GF-D8 (cell line): ENCODE results near the gene ARHGAP26.
"Not testable (repeated sequence)": the region's sequence is repeated elsewhere in the genome, so short reads cannot be mapped to it uniquely, and the experiment has no call there.

Source experiments
- DNase-seq: peaks from one replicate; lab custom pipeline; 2025; lab: John Stamatoyannopoulos, UW

Gene ARHGAP26

DNA sequence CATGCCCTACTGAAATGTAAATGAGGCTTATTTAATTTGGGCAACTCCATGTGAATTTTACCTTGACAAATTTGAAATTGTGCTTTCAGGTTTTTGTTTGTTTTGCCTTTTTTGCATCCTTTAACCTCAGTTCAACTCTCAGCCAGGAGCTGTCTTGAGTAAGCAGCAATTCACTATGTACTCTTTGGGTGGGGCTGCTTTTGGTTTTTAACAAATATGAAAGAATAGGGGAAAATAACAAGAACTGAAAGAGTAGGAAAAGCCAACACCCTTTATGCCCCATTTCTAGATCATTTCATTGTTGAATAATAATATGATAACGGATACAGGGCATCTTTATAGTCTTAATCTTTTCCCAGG is 192.0 kb downstream of the ARHGAP26 start:
- DNase-seq = no peak

DNA sequence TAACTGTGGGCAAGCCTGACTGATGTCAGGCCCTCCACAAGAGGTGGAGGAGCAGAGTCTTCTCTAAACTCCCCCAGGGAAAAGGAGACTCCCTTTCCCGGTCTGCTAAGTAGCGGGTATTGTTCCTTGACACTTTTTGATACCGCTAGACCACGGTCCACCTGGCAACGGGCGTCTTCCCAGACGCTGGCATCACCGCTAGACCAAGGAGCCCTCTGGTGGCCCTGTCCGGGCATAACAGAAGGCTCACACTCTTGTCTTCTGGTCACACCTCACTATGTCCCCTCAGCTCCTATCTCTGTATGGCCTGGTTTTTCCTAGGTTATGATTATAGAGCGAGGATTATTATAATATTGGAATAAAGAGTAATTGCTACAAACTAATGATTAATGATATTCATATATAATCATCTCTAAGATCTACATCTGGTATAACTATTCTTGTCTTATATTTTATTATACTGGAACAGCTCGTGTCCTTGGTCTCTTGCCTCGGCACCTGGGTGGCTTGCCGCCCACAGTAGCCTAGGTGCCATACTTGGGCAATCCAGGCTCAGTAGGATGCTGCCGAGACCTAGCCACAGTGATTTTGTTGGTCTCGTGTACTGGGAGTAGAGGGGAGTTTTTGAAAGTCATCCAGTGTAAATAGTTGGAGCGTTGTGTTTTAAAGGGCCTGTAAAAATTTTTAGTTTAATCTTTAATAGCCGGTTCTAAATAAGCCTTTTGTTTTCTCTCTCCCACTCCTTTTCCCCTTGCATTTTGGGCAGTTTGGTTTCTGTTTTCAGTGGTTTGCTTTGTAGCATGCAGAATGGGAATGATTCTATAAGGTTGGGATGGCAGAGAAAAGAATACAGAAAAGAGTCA is 195.3 kb downstream of the ARHGAP26 start:
- DNase-seq = not testable (repeated sequence)

DNA sequence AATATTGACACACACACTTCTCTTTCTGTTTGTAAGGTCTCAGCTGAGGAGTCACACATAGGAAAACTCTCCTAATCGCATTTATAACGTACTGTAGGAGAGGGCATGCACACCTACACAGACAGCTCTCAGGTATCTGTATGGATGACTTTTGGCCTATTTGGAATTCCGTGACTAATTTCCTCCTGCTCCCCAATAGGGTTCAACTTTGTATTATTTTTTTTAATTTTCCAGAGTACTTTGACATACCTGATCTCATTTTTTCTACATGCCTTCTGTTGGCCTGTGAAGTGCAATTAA is 195.9 kb downstream of the ARHGAP26 start:
- no peak for DNase-seq

DNA sequence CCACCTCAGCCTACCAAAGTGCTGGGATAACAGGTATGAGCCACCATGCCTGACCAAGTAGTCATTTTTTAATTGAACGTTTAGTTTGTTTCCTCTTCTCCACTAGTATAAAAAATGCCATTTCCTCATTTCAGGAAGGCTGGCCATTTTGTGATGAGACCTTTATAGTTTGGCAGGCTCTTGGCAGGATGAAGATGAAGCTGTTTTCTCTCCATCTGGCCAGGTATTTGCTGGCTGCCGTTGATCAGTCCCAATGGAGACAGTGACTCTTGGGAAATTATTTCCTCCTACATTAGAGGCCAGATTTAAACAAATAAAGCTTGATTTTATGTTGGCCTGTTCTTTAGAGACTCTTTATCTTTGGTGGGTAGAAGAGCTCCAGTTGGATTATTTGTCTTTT is 199.0 kb downstream of the ARHGAP26 start:
- DNase-seq = no peak

DNA sequence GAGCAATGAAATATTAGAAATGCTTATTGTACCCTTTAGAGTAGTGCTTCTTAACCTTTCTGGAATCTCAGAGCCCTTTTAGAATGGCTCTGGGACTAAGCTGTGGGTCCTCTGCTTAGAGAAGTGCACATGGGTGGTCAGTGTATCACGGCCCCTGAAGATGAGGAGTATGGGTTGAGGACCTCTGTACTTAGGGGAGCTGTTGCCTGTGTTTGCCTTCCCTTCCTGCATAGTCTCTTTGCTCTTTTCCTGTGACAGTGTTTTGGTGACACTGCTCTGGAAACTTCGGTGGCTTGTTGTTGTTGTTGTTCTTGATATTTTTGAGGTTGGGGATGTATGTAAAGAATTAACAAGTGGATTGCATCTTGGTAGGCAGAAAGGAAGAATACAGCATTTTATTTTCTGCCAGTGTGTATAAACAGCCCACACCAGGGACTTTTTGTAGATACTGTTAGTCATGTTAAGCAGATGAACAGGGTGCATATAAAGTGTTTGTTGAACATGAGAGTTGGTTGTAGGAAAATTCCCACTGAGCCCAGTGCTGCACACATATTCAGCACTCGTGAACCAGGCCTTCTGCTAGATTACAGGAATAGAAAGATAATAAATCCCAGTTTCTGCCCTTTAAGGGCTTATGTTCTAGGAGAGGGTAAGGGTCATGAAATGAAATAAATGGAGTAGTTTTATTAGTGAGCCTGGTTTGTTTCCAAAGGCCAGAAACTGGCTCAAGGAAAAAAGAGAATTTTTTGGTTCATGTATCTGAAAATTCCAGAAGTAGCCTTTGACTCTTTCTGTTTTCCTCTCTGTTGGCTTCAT is 199.7 kb downstream of the ARHGAP26 start:
- DNase-seq = no peak

DNA sequence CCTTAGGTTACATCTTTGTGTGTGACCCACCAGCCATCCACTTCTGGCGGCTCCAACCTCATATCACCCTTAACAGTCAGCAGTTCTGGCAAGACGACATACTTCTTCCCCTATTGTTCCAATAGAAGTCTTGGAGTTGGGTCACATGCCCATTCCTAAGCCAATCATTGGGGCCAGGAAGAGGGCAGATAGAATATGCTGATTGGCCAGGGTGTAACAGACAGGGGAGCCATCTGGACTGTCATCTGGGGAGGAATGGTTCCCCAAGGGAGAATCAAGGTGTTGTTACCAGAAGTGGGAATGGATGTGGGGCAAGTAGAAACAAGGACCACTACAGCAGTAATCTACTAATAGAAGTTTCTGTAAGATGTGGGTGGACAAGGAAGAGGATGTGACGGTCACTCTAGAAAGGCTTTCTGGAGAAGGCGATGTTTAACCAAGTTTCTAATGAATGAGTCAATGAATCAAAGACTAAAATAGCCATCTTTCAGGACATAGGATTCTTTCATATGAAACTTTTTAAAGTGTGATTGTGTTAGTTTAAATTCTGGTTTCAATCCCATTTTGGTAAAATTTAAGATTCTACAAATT is 200.4 kb downstream of the ARHGAP26 start:
- DNase-seq = no peak

DNA sequence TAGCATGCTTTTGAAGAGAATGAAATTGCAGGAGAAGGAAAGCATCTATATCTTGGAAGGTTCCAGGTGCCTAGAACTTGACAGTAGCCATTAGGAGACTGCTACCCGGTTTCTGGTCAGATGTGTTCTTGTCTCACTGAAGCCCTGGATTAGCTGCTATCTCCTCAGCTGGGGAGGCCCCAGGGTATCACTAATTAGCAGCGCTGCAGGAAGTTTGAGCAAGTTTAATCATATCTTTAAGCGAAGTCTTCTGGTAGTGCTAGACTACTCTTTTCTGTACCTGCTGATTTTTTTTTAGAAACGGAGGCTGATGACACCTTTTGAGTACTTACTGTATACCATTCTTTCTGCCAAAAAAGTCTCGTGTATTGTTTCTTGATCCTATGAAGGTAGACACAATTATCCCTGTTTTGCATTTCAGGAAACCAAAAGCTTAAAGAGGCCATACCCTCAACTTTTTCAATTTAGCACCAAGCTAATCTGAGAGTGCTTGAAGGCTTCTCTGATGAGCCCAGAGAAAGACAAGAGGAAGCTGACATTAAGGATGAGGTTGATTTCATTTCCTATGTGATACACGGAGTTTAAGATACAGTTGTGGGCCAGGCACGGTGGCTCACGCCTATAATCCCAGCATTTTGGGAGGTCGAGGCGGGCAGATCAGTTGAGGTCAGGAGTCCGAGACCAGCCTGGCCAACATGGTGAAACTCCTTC is 201.3 kb downstream of the ARHGAP26 start:
- DNase-seq = no peak

DNA sequence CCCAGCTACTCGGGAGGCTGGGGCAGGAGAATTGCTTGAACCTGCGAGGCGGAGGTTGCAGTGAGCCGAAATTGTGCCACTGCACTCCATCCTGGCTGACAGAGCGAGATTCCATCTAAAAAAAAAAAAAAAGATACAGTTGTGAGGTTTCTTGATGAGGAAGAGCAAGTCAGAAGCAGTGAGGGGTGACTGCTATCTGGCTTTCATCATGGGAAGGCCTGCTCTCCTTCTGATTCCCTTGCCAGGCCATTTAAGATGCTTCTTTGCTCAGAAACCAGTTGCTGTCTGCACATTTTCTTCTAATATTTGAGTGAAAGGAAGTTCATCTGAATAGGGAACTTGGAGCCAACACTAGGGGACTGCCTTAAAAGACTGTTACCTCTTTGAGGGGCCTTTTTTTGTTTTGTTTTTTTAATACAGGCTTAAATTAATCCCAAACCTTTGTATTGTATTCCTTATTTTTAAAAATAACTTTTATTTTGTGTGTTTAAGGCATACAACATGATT is 201.9 kb downstream of the ARHGAP26 start:
- no peak for DNase-seq

DNA sequence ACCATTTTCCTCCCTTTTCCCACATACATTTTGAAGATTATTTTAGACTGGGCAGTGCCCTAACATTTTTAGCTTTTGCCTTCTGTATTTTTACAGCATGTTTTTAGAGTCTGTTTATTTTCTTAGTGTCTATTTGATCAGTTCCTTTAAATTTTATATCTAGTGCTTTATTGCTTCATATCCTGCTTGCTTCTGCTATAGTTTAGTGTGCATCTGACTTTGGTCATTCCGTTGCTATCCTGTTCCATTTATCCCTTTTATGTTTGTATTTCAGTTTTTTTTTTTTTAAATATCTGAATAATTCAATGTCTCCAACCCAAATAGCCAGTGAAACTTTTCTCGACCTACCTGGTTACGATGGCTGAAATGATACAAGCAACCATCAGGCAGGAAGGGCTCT is 203.8 kb downstream of the ARHGAP26 start:
- DNase-seq = no peak

DNA sequence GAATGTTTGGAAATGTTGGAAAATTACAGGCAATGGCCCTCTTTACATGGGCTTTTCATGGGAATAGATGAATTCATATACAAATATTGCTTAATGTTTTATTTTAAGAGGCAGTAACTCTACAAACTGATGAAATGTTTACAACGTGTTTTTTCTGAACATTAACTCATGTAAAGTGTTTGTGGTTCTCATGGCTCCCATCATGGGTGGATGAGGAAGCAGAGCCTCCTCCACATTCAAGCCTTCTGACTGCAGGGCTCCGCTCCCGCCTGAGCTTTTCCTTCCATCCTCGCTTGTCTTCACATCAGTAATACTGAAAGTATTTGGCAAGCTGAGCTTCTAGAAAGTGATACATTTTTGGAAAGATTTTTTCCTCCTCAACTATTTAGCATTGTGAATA is 204.2 kb downstream of the ARHGAP26 start:
- DNase-seq = no peak

DNA sequence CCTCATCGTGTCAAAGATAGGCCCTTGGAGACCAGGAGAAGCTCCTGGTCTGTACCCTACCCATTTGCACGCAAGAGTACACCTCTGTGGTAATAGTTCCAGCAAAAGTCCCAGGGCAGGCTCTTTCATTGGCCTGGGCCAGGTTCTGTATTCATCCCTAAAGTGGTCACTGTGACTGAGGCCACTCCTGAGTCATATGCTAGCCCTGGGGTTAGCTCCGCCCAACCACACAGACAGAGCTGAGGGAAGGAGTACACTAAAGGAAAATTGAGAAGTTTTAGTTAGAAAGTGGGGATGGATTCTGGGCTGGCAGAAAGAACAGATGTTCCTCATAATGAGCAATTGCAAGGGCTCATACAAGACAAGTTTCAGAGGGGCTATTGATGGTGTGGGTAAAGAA is 206.7 kb downstream of the ARHGAP26 start:
- no peak for DNase-seq

DNA sequence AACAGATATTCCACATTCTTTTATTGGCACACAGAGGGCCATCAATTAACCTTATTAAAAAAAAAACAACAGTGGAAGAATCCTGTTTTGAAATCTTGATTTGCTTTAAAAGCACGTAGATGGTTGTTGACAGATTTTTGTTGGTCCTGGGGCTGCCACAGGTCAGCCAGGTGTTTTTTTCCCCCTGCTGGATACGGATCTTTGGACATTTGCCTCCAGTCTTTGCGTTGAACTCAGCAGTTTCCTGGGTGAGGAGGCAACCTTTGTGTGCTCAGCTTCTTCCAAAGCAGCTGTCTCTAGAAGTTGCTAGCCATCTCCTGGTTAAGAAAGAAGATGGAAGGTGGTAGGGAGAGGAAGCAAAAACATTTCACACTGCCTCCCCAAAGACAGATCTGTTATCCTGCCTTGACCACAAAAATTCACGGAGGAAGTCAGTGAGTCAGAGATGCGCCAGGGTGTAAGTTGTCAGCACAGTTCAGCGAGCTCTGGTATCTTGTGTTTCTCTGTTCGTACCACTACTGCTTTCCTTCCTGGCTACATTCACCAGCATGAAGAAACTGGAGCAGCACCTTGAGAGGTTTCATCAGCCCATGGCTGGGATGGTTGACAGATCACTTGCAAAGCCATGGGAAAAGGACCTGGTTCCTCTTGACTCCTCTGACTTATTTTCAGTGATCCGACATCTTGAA is 207.3 kb downstream of the ARHGAP26 start:
- peak; percentile 89 for DNase-seq

DNA sequence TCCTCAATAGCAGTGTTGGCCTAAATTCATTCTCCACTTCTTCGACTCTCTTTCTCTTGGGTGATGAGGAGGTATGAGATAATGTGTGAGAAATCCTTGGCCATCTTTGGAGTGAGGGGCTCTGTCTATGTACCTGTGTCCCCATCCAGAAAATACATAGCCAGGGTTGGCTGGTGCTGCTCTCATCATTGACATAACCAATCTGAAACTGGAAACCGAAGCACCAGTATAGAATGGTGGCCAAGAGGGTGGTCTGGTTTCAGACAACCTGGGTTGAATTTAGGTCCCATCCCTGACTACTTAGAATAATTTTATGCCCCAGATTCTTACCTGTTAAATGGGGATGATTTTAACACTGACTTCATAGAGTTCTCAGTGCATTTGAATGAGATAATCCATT is 208.1 kb downstream of the ARHGAP26 start:
- DNase-seq = no peak

DNA sequence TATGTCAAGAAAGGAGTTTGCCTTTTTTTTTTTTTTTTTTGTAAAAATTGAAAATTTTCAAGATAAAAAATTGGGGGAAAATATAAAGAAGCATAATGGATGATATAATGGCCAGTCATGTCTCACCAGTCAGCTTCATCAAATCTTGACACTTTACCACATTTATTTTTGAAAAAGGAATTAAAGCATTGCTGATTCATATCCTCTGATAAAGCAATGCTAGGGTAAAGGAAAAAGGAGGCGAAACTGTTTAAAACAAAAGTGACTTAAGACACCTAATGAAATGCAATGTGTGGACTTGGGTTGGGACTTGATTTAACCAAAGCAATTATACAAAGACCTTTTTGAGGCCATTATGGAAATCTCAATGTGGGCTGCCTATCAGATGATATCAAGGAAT is 208.5 kb downstream of the ARHGAP26 start:
- DNase-seq = no peak

DNA sequence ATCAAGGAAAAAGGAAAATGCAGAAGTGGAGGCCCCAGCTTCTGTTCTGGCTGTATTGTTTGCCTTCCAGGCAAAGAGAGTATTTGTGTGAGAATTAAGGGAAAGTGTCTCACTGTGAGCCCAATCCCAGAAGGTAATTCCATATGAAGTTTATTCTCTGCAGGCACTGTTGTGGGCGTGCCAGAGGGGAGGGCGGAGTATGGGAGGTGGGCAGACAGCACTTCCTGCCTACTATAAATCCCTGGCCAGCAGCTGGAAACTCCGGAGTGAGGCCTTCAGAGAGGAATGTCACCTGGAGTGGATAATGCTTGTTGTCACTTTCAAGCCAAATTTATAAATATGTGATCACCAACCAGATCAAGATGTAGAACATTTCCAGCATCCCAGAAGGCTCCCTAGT is 209.5 kb downstream of the ARHGAP26 start:
- no peak for DNase-seq

DNA sequence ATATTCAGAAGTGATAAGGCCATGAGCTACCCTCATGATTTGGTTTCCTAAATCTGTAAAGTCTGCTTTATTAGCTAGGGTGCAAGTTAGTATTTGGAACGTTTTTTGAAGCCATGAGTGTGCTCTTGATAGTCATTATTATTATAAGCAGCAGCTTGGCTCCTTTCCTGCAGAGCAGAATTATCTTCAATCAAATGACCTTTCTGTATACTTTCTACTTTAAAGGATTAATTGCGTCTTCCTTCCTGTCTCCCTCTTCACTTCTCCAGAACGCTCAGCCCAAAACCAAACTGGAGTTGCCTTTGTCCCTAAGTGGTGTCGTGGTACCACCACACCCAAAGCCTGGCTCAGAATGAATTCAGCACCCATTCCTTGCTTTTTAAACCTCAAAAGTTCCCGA is 211.3 kb downstream of the ARHGAP26 start:
- DNase-seq = no peak

DNA sequence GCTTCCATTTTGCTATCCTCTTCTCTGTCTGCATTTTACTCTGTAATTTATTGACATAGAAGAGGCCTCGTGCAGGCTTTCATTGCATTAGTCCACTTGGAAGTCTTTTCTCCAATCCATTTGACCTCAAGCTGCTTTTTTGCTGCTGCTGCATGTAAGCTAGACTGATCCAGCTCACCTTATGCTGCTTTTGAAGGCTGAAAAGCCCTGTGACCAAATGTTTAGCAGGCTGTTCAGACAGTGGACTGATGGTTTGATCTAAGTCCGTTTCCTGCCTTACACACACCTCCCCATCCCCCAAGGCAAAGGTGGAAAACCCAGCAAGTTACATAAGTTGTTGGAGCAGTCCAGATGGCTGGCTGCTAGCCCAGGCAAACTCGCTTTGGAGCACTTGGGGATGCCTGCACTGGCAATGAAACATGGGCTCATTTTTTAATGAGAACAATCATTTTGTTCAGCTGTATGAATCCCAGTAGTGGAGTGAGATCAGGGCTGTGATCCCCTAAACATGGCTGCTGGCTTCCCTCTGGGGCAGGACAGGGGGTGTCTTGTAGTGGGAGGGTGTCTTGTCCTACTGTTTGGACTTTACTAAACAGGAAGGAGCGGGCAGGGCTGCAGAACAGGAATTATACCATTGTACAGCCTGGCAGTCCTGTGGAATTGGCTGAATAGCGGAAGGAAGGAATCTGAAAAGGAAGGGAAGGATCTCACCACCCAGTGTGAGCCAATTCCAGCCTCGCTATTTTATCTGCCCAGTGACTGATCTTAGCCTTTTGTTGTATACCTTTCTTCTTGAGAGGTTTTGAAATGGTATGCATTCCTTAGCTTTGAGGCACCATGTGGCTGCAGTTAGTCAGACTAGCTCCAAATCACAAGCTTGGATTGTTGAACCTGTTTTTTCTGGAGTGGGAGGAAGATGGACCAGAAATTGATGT is 212.0 kb downstream of the ARHGAP26 start:
- DNase-seq = peak; percentile 36

DNA sequence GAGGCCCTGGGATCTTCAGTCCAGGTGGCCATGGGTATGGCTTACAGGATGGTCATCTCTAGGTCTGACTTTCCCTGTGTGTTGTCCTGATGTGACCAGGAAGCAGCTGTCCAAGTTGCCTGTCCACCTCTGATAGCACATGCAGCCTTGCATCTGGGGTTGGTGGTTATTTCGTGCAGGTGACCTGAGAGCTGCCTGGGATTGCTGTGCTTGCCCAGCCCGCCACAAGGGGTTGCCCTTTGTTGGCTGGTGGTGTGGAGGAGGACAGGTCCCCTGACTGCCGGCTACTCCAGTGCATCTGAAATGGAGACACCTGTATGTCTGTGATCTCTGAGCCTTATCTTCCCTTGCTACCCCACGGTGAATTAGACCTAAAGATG is 212.6 kb downstream of the ARHGAP26 start:
- DNase-seq = no peak

DNA sequence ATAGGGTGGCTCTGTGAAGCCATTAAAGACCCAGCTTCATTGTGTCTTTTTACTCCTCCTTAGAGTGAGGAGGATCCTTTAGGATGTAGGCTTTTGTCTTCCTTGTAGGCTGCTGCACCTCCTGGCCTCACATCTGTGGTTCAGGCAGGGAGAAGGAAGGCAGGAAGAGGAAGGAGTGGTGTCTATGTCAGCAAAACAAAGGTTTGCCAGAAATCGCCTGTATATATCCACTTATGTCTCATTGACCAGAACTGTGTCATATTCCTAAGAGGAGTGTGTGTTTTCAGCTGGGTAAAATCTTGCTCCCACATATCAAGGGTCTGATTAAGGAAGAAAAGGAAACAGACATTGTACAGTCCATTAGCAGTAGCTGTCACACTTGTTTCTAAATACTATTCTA is 213.8 kb downstream of the ARHGAP26 start:
- DNase-seq = no peak

DNA sequence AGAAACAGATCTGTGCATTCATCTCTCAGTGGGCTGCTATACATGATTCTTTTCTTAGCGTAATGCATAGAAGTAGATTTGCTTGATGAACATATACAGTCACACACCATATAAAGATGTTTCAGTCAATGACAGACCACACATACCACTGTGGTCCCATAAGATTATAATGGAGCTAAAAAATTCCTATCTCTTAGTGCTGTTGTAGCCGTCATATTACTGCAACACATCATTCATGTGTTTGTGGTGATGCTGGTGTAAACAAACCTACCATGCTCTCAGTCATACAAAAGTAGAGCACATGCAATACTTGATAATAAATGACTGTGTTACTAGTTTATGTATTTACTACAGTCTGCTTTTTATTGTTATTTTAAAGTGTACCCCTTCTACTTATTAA is 214.3 kb downstream of the ARHGAP26 start:
- no peak for DNase-seq

DNA sequence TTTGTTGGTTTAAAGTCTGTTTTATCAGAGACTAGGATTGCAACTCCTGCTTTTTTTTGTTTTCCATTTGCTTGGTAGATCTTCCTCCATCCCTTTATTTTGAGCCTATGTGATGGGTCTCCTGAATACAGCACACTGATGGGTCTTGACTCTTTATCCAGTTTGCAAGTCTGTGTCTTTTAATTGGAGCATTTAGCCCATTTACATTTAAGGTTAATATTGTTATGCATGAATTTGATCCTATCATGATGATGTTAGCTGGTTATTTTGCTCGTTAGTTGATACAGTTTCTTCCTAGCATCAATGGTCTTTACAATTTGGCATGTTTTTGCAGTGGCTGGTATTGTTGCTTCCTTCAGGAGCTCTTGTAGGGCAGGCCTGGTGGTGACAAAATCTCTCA is 219.1 kb downstream of the ARHGAP26 start:
- not testable (repeated sequence) for DNase-seq
